OCI-M2 (cell line): ENCODE results near the gene GABRP.
"Not testable (repeated sequence)": the region's sequence is repeated elsewhere in the genome, so short reads cannot be mapped to it uniquely, and the experiment has no call there.

ENCODE experiments used
- DNase-seq: peaks from one replicate; lab custom pipeline; 2025; ENCODE audit not compliant: unreplicated experiment; lab: John Stamatoyannopoulos, UW

Gene GABRP

GRCh38 chr5:170755679-170756456 is 27.7 kb upstream of the GABRP start:
- no peak for DNase-seq

- no peak for DNase-seq
These were observed 26.8 kb upstream of the GABRP start for GRCh38 chr5:170756691-170757090.

GRCh38 chr5:170757182-170757601 is 26.3 kb upstream of the GABRP start:
- DNase-seq, result no peak

DNA sequence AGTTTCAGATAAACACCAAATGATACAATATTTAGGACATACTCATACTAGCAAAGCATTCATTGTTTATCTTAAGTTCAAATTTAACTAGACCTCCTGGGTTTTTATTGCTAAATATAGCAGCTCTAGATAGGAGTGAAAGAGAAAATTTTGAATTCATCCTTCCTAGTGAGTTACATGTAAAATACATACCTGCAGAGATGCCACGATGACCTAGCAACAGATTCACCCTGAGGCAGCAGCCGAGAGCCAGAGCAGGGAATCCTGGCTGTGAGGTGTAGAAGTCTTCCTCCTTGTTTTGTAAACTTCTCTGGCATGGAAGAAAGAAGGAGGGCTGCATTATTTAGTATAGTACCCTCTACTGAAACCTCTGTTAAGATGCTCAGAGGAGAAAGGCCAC is 25.9 kb upstream of the GABRP start:
- no peak for DNase-seq

GRCh38 chr5:170758481-170758880 is 25.0 kb upstream of the GABRP start:
- DNase-seq, result no peak

GRCh38 chr5:170760113-170760512 is 23.4 kb upstream of the GABRP start:
- no peak for DNase-seq

DNA sequence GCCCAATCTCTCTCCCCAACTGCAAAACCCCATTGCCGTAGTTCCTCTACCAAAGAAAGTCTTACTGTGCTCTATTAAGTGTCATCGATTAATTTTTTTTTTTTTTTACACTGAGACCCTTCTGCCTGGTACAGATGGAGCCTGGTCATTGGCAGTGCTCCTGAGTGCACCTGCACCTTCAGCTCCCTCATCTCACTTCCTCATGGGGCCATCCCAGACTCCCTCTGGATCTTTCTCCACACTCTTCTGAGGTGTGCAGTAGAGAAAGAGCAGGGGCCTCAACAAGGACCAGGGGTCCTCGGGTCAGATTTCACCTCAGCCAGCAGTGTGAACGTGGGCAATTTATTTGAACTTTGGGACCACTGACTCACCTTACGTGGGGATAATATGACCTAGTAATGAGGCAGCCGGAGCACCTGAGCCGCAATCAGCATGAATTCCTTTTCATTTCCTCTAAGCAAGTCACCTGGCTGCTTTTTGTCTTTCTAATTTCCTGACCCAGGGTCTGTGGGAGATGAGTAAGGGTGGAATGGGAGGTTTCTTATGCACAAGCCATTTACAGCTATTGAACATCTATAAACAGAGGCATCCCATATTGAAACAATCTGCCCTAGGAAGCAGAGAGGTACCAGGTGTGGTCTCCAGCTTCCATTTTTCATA is 22.3 kb upstream of the GABRP start:
- no peak for DNase-seq

DNA sequence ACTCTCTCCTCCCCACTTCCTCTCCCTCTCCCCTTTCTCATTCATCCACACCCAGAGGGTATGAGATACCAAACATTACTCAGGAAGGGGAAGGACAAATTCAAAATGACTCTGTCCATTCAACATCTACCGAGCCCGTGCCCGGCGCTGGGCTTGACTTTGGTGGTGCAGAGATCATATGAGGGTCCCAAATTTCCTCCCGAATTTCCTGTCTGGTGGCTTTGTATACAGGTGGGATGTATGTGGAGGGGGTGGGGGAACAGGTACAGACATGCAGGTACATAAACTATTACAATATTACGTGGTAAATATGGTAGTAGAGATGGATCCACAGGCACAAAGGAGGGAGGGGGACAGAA is 21.8 kb upstream of the GABRP start:
- no peak for DNase-seq

DNA sequence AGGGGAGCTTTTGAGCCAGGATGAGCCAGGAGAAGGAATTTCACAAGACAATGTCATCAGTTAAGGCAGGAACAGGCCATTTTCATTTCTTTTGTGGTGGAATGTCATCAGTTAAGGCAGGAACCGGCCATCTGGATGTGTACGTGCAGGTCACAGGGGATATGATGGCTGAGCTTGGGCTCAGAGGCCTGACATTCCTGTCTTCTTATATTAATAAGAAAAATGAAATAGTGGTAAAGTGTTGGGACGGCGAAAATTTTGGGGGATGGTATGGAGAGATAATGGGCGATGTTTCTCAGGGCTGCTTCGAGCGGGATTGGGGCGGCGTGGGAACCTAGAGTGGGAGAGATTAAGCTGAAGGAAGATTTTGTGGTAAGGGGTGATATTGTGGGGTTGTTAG is 21.2 kb upstream of the GABRP start:
- DNase-seq, result not testable (repeated sequence)

GRCh38 chr5:170765868-170766267 is 17.7 kb upstream of the GABRP start:
- DNase-seq, result not testable (repeated sequence)

DNA sequence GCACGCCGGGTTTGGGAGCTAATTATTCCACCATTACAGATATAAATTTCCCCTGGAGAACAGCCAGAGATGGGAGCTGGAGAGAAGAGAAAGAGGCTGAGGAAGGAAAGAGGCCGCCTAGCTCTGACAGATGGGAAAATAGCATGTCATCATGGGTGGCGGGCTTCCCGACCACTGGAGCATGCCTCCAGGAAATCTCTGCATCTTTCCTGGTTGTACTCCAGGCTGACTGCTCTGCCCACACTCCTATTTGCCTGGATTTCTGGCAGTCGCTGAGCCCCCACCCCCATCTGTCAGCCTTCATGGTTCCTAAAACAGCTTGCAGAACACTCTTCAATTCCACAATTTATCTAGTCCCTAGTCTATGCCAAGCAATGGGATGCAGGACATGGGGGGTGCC is 14.3 kb upstream of the GABRP start:
- no peak for DNase-seq

GRCh38 chr5:170769898-170770416 is 13.6 kb upstream of the GABRP start:
- no peak for DNase-seq

DNA sequence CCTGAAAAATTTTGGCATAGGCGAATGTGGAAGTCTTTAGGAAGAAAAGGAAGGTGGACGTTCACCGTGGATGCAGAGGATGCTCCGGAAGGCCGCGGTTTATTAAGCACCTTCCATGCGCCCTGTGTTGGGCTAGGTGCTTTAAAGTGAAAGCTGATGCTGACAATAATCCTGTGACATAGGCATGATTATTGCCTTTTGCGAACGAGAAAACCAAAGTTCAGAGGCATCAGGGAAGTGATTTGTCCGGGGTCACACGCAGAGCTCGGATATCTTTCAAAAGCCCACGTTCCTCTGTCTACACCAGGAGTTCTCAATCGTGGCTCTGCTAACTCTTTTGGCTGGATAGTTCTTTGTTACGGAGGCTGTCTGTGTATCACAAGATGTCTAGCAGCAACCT is 12.0 kb upstream of the GABRP start:
- DNase-seq, result no peak

- no peak for DNase-seq
These were observed 10.2 kb upstream of the GABRP start for GRCh38 chr5:170773024-170773985.

DNA sequence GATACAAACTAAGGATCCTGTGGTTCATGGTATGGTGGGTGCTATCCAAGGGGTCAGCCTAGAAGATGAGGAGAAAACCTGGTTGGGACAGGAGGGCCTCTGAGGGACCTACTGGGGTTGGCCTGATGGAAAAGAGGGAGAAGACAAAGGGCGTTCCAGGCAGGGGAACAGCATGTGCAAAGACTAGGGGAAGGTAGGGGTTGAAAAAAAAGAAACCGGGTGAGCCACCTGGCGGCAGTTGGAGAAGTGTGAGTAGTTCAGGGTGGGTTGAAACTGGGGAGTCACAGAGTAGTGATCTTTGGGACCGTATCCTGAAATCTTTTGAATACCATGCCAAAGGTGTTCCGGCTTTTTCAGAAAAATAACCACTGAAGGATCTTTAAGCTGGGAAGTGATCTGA is 8.7 kb upstream of the GABRP start:
- DNase-seq, result no peak

DNA sequence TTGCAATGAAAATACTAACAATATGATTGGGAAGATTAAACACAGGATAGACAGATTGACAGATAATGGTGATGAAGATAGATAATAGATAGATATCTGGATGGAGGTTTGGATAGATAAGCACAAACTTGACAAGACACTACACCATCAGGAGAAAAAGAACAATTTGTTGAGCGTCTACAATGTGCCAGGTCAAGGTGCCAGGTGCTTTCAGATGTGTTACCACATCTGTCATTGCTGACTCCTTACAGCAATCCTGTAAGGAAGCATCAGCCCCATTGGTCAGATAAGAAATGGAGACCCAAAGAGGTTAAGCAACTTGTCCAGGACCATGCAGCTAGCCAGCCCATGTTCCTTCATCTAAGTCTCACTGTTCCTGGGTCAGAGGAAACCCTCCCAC is 1.6 kb upstream of the GABRP start:
- DNase-seq, result no peak

- DNase-seq, result no peak
These were observed 1.1 kb upstream of the GABRP start for GRCh38 chr5:170782438-170782837.

GRCh38 chr5:170785416-170785815 is 1.9 kb downstream of the GABRP start:
- no peak for DNase-seq

DNA sequence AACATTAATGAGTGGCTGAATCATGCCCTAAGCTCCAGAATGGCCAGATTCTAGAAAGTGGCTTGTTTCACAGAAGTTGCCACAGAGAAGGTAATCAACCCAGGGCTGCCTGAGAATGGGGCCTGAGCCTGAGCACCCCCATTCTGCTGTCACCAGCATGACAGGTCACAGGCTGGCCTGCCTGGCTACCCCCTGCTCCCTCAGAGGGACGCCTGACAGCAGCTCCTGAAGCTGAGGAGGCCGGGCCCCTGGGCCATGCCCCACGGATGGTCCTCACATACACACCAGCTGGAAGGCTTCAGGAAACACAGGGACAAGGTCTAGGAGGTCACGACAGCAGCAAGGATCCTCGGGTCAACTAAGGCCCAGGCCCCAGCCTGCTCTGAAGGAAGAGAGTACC is 3.7 kb downstream of the GABRP start:
- DNase-seq, result no peak

GRCh38 chr5:170788626-170789304 is 5.2 kb downstream of the GABRP start:
- DNase-seq, result no peak
